ENCODE results near the gene BLOC1S5. TPM values are rescaled to one million over a fixed set of nuclear protein-coding genes. Genes with fewer than 3 reads are reported as not detected.

The BLOC1S5 gene
- total and polyA plus RNA-seq, 2 of the 13 experiments (the other 11 are each of a cell fraction or from before 2014, with no cell fraction given), result 10.5 to 41.5 TPM

DNA sequence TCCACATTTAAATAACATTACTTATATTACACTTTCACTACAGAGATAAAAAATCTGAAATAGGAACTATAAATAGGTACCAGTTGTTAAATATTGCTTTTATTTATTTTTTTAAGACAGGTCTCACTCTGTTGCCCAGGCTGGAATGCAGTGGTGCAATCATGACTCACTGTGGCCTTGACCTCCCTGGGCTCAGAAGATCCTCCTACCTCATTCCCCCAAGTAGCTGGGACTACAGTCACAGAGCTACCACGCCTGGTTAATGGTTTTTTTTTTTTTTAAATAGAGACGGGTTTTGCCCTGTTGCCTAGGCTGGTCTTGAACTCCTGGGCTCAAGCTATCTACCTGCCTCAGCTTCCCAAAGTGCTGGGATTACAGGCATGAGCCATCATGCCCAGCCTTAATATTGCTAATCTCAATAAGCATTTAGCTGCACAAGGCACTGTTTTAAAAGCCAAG, 20.9 kb upstream of the BLOC1S5 start (continued):
- TF ChIP-seq ZMYM2 (CRISPR knock-in tag; IDR thresholded peaks at IDR 0.05), result peak; percentile 73; the same call in 1 of the 2 replicates
- TF ChIP-seq ZNF772 (CRISPR knock-in tag; IDR thresholded peaks at IDR 0.05), result 0 out of 2 replicates have a peak, but pooled peaks have one; percentile 71
- no peak for TF ChIP-seq AKAP8 (CRISPR knock-in tag; IDR thresholded peaks at IDR 0.05)
- TF ChIP-seq, protein P1, sequence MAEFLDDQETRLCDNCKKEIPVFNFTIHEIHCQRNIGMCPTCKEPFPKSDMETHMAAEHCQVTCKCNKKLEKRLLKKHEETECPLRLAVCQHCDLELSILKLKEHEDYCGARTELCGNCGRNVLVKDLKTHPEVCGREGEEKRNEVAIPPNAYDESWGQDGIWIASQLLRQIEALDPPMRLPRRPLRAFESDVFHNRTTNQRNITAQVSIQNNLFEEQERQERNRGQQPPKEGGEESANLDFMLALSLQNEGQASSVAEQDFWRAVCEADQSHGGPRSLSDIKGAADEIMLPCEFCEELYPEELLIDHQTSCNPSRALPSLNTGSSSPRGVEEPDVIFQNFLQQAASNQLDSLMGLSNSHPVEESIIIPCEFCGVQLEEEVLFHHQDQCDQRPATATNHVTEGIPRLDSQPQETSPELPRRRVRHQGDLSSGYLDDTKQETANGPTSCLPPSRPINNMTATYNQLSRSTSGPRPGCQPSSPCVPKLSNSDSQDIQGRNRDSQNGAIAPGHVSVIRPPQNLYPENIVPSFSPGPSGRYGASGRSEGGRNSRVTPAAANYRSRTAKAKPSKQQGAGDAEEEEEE (CRISPR knock-in tag; IDR thresholded peaks at IDR 0.05; ENCODE audit: borderline replicate concordance), result no peak
- TF ChIP-seq JUN (CRISPR knock-in tag; IDR thresholded peaks at IDR 0.05), result peak; percentile 99
- TF ChIP-seq PHF21A (CRISPR knock-in tag; IDR thresholded peaks at IDR 0.05), result peak; percentile 92
- TF ChIP-seq DNMT1 (CRISPR knock-in tag; IDR thresholded peaks at IDR 0.05), result no peak
- no peak for TF ChIP-seq ZNF724P (CRISPR knock-in tag; IDR thresholded peaks at IDR 0.05; ENCODE audit: borderline replicate concordance)
- TF ChIP-seq, protein P2, sequence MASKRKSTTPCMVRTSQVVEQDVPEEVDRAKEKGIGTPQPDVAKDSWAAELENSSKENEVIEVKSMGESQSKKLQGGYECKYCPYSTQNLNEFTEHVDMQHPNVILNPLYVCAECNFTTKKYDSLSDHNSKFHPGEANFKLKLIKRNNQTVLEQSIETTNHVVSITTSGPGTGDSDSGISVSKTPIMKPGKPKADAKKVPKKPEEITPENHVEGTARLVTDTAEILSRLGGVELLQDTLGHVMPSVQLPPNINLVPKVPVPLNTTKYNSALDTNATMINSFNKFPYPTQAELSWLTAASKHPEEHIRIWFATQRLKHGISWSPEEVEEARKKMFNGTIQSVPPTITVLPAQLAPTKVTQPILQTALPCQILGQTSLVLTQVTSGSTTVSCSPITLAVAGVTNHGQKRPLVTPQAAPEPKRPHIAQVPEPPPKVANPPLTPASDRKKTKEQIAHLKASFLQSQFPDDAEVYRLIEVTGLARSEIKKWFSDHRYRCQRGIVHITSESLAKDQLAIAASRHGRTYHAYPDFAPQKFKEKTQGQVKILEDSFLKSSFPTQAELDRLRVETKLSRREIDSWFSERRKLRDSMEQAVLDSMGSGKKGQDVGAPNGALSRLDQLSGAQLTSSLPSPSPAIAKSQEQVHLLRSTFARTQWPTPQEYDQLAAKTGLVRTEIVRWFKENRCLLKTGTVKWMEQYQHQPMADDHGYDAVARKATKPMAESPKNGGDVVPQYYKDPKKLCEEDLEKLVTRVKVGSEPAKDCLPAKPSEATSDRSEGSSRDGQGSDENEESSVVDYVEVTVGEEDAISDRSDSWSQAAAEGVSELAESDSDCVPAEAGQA (IDR thresholded peaks at IDR 0.05; ENCODE audit: low read depth), result no peak; the same call in 1 of the 2 replicates
- TF ChIP-seq, protein P2 (CRISPR knock-in tag; IDR thresholded peaks at IDR 0.05; ENCODE audit: borderline replicate concordance), result no peak
- no peak for TF ChIP-seq WIZ (CRISPR knock-in tag; IDR thresholded peaks at IDR 0.05)
- no peak for TF ChIP-seq ZNF329 (CRISPR knock-in tag; IDR thresholded peaks at IDR 0.05; ENCODE audit: low read depth)
- peak; percentile 89 for TF ChIP-seq TARDBP (CRISPR knock-in tag; IDR thresholded peaks at IDR 0.05)
- TF ChIP-seq, protein P3, sequence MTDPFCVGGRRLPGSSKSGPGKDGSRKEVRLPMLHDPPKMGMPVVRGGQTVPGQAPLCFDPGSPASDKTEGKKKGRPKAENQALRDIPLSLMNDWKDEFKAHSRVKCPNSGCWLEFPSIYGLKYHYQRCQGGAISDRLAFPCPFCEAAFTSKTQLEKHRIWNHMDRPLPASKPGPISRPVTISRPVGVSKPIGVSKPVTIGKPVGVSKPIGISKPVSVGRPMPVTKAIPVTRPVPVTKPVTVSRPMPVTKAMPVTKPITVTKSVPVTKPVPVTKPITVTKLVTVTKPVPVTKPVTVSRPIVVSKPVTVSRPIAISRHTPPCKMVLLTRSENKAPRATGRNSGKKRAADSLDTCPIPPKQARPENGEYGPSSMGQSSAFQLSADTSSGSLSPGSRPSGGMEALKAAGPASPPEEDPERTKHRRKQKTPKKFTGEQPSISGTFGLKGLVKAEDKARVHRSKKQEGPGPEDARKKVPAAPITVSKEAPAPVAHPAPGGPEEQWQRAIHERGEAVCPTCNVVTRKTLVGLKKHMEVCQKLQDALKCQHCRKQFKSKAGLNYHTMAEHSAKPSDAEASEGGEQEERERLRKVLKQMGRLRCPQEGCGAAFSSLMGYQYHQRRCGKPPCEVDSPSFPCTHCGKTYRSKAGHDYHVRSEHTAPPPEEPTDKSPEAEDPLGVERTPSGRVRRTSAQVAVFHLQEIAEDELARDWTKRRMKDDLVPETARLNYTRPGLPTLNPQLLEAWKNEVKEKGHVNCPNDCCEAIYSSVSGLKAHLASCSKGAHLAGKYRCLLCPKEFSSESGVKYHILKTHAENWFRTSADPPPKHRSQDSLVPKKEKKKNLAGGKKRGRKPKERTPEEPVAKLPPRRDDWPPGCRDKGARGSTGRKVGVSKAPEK (CRISPR knock-in tag; IDR thresholded peaks at IDR 0.05; ENCODE audit: borderline replicate concordance), result no peak
- TF ChIP-seq ZNF761 (CRISPR knock-in tag; conservative IDR thresholded peaks at IDR 0.05), result no peak
- no peak for TF ChIP-seq ZNF570 (CRISPR knock-in tag; IDR thresholded peaks at IDR 0.05; ENCODE audit: borderline replicate concordance)
- no peak for TF ChIP-seq MAFG (CRISPR knock-in tag; IDR thresholded peaks at IDR 0.05)
- TF ChIP-seq ZNF678 (CRISPR knock-in tag; IDR thresholded peaks at IDR 0.05), result no peak
- TF ChIP-seq TAF1 (CRISPR knock-in tag; IDR thresholded peaks at IDR 0.05), result no peak
- TF ChIP-seq RBM22 (optimal IDR thresholded peaks at IDR 0.05; ENCODE audit: low read length), result no peak
- TF ChIP-seq ZNF251 (CRISPR knock-in tag; IDR thresholded peaks at IDR 0.05), result no peak
- peak; percentile 95 for TF ChIP-seq RCOR2 (CRISPR knock-in tag; IDR thresholded peaks at IDR 0.05)
